Sigmoid colon (tissue), 7 donors: ENCODE measurements around the gene GJB3. TPM values are rescaled to one million over a fixed set of nuclear protein-coding genes. Genes with fewer than 3 reads are reported as not detected.
A peak's percentile ranks its signal among the peaks of the same experiment; 100 is the strongest.

ENCODE experiments used
- DNase-seq: peaks from one replicate; pipeline ENCODE4 v3.0.0-alpha.2; 2019
- H3K27ac ChIP-seq, 4 donors: fragments of 200-600 bp; sonication (generic); one replicate each; pipeline ENCODE4 v1.5.1; 2016 to 2019; ENCODE audit warnings: mild to moderate bottlenecking in 1 of 4
- H3K27me3 ChIP-seq, 3 donors: fragments of 200-600 bp; sonication (generic); one replicate each; pipeline ENCODE4 v1.5.1; 2019; ENCODE audit warnings: mild to moderate bottlenecking in 1 of 3
- H3K36me3 ChIP-seq, 4 donors: fragments of 200-600 bp; sonication (generic); one replicate each; pipeline ENCODE4 v1.5.1; 2016 to 2019
- H3K4me1 ChIP-seq, 4 donors: fragments of 200-600 bp; sonication (generic); one replicate each; pipeline ENCODE4 v1.5.1; 2017 to 2019
- H3K4me3 ChIP-seq, 4 donors: fragments of 200-600 bp; sonication (generic); one replicate each; pipeline ENCODE4 v1.5.1; 2017 to 2019; ENCODE audit warnings: mild to moderate bottlenecking in 2 of 4, moderate library complexity in 1 of 4
- H3K9me3 ChIP-seq, 4 donors: fragments of 200-600 bp in 3 of 4; sonication (generic) in 3 of 4; one replicate each; pipeline versions ENCODE4 v1.5.1 to v1.6.1; 2013 to 2019
- EP300 ChIP-seq, 4 donors: sonication (generic); formaldehyde crosslinking; IDR thresholded peaks; one replicate each; pipeline ENCODE4 v1.6.1; 2017; ENCODE audit warnings: antibody characterized with exemption in 4 of 4
- POLR2A ChIP-seq, 2 donors: fragments of 450-650 bp; IDR thresholded peaks; one replicate each; pipeline ENCODE4 v1.6.1; 2016; ENCODE audit warnings: antibody characterized with exemption in 2 of 2, mild to moderate bottlenecking in 2 of 2, moderate library complexity in 2 of 2
- POLR2AphosphoS5 ChIP-seq, 4 donors: sonication (generic); formaldehyde crosslinking; IDR thresholded peaks; one replicate each; pipeline ENCODE4 v1.6.1; 2017; ENCODE audit warnings: antibody characterized with exemption in 4 of 4
- WGBS, 2 donors: extraction: QIAGEN DNeasy Blood & Tissue Kit; methylation state at CpG; one replicate each; pipeline ENCODE4 v1.1.7; 2013; 5-methylcytosine and 5-hydroxymethylcytosine counted together
- intact Hi-C: fragments of 100-400 bp; cut with DNase I; formaldehyde crosslinking; loops from one replicate; pipeline ENCODE4 v1.15.1; 2023
- polyA plus RNA-seq, 3 donors: library from polyadenylated mRNA; stranded (reverse); fragments of 200-250 nt; gene quantifications; one replicate each; pipeline ENCODE4 v1.2.3, GENCODE V29; 2013
- total RNA-seq, 4 donors: library from RNA; depleted of rRNA; stranded (reverse); fragments of >200 nt; gene quantifications; one replicate each; pipeline ENCODE4 v1.1.0, GENCODE V29; 2016
- TF ChIP-seq, protein P1 (sequence below), 4 experiments: fragments of 450-650 bp in 3 of 4; fragments of 200-600 bp in 1 of 4; IDR thresholded peaks; one replicate each; pipeline ENCODE4 v1.5.1; 2016 to 2019; ENCODE audit warnings: antibody characterized with exemption in 4 of 4, mild to moderate bottlenecking in 3 of 4, moderate library complexity in 2 of 4
- donor health status: healthy with polysubstance abuse.
- donor health status: Bipolar disorder and iron deficiency.
- donor health status: healthy.

The GJB3 gene
- total and polyA plus RNA-seq, 7 donors: 1.2 to 11.0 (median 1.8) TPM; not detected in 4

DNA sequence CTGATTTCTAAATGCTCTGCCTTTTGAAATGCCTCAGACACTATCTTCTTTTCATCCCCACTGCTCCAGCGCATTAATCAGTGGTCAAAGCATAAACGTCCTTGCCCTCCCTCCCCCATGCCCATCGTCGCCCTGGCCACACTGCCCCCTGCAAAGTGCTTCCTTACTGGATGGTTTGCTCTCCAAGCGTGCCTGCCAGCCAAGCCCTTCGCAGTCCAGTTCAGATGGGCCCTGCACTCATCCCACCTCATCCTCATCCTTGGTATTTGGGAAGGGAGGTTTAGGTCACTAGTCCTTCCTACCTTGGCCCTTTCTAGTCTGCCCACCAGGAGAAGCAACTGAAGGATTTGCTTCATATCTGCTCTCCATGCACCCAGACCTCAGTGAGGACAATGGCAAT lies 14.9 kb downstream of the GJB3 start:
- H3K27me3 ChIP-seq: peaks cover 4 to 22% (median 13%) of the 10 kb centered on the region in 3 donors
- H3K36me3 ChIP-seq: peaks cover 0 to 7% (median 0%) of the 10 kb centered on the region in 4 donors
- WGBS, 2 donors: 86 to 88% methylated on average over 6 of the region's 6 CpGs
- peaks cover 0 to 7% (median 3%) of the 10 kb centered on the region in 4 donors for H3K4me1 ChIP-seq
- H3K9me3 ChIP-seq: no peaks in the 10 kb centered on the region
- H3K4me3 ChIP-seq: peak overlapping the region in 3 of 4 donors; percentile 11 to 37 (median 23)
- H3K27ac ChIP-seq: peak overlapping the region in 1 of 4 donors; percentile 6
- DNase-seq: no peak
- TF ChIP-seq POLR2A (IDR thresholded peaks at IDR 0.05) (no peak), POLR2AphosphoS5 (IDR thresholded peaks at IDR 0.05) (no peak), EP300 (IDR thresholded peaks at IDR 0.05) (no peak)
- TF ChIP-seq, protein P1, sequence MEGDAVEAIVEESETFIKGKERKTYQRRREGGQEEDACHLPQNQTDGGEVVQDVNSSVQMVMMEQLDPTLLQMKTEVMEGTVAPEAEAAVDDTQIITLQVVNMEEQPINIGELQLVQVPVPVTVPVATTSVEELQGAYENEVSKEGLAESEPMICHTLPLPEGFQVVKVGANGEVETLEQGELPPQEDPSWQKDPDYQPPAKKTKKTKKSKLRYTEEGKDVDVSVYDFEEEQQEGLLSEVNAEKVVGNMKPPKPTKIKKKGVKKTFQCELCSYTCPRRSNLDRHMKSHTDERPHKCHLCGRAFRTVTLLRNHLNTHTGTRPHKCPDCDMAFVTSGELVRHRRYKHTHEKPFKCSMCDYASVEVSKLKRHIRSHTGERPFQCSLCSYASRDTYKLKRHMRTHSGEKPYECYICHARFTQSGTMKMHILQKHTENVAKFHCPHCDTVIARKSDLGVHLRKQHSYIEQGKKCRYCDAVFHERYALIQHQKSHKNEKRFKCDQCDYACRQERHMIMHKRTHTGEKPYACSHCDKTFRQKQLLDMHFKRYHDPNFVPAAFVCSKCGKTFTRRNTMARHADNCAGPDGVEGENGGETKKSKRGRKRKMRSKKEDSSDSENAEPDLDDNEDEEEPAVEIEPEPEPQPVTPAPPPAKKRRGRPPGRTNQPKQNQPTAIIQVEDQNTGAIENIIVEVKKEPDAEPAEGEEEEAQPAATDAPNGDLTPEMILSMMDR (IDR thresholded peaks at IDR 0.05): no peak
- intact Hi-C loops: no loop called here

DNA sequence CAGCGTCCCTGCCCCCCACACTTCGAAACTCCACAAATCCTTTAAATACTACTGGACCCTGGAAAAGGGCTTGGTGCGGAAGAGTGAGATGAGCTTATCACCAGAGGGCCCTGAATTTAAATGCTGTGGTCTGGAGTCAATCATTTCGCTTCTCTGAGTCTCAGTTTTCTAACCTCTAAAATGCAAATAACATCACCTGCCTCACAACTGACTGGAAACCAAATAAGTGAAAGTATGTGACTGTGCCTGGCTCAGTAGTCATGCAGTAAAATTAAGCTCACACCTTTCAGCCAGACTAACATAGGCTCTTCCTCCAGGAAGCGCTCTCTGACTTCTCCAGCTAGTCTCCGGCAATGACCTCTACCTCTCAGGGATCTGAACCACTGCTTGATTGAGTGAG lies 16.0 kb downstream of the GJB3 start:
- H3K27me3 ChIP-seq: peaks cover 4 to 22% (median 13%) of the 10 kb centered on the region in 3 donors
- H3K27ac ChIP-seq: no peak overlapping the region
- TF ChIP-seq POLR2A (IDR thresholded peaks at IDR 0.05) (no peak), POLR2AphosphoS5 (IDR thresholded peaks at IDR 0.05) (no peak), EP300 (IDR thresholded peaks at IDR 0.05) (no peak)
- TF ChIP-seq, protein P1 (IDR thresholded peaks at IDR 0.05): no peak
- intact Hi-C loops: no loop called here
- H3K9me3 ChIP-seq: no peaks in the 10 kb centered on the region
- WGBS, 2 donors: 87 to 89% methylated on average over 6 of the region's 6 CpGs
- H3K4me1 ChIP-seq: peaks cover 0 to 7% (median 3%) of the 10 kb centered on the region in 4 donors
- H3K4me3 ChIP-seq: no peak overlapping the region
- peaks cover 0 to 7% (median 0%) of the 10 kb centered on the region in 4 donors for H3K36me3 ChIP-seq
- DNase-seq: no peak

DNA sequence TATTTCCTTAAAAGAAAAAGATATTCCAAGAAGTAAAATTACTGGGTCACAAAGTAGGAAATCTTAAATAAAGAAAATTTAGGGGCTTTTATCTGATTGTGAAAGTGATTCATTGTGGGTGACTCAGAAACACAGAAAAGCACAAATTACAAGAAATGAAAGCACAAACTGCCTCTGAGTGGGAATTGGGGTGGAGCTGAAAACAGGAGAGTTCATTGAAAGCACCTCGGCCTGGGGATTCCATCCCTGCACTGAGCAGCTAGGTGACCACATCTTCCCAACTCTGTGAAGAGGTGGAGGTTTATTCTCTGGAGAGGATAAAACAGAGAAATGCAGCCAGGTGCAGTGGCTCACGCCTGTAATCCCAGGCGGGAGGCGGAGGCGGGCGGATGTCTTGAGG lies 19.2 kb downstream of the GJB3 start:
- H3K27me3 ChIP-seq: no peaks in the 10 kb centered on the region
- intact Hi-C loops: no loop called here
- peaks cover 0 to 3% (median 0%) of the 10 kb centered on the region in 4 donors for H3K9me3 ChIP-seq
- H3K4me3 ChIP-seq: no peak overlapping the region
- WGBS, 2 donors: 81 to 91% methylated on average over 6 of the region's 6 CpGs
- no peak overlapping the region for H3K27ac ChIP-seq
- no peaks in the 10 kb centered on the region for H3K36me3 ChIP-seq
- H3K4me1 ChIP-seq: no peaks in the 10 kb centered on the region
- TF ChIP-seq POLR2AphosphoS5 (IDR thresholded peaks at IDR 0.05) (no peak), EP300 (IDR thresholded peaks at IDR 0.05) (no peak), POLR2A (IDR thresholded peaks at IDR 0.05) (no peak)
- TF ChIP-seq, protein P1 (IDR thresholded peaks at IDR 0.05): no peak
- DNase-seq: no peak

DNA sequence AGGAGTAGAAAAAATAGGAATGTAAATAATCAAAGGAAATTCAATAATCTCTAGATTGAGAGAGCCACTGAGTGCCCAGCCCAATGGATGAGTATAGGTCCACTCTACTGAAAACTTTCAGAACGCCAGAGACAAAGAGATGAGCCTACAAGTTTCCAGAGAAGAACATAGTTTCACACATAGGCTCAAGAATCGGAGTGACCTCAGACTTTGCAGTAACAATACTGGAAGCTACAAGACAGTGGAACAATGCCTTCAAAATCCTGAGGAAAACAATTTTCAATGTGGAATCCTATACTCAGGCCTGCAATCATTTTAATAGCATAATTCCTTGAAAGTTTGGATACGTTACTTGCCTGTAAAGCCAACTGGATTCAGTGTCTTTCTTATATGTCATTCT lies 22.8 kb downstream of the GJB3 start:
- intact Hi-C loops: no loop called here
- no peaks in the 10 kb centered on the region for H3K27me3 ChIP-seq

More for the DNA sequence above, 22.8 kb downstream of the GJB3 start:
- WGBS, 2 donors: 96 to 97% methylated on average over 3 of the region's 3 CpGs
- no peak for TF ChIP-seq POLR2AphosphoS5 (IDR thresholded peaks at IDR 0.05)
- TF ChIP-seq POLR2A (IDR thresholded peaks at IDR 0.05): no peak
- no peak for TF ChIP-seq EP300 (IDR thresholded peaks at IDR 0.05)
- TF ChIP-seq, protein P1 (IDR thresholded peaks at IDR 0.05): no peak
- Histone ChIP-seq H3K27ac (no peak overlapping the region), H3K36me3 (no peaks in the 10 kb centered on the region), H3K4me1 (peaks cover 0 to 3% (median 0%) of the 10 kb centered on the region in 4 donors), H3K4me3 (no peak overlapping the region), H3K9me3 (peaks cover 0 to 3% (median 0%) of the 10 kb centered on the region in 4 donors)
- no peak for DNase-seq
